ENCODE data around the gene WDR48.
A peak's percentile ranks its signal among the peaks of the same experiment; 100 is the strongest.

WDR48 gene

DNA sequence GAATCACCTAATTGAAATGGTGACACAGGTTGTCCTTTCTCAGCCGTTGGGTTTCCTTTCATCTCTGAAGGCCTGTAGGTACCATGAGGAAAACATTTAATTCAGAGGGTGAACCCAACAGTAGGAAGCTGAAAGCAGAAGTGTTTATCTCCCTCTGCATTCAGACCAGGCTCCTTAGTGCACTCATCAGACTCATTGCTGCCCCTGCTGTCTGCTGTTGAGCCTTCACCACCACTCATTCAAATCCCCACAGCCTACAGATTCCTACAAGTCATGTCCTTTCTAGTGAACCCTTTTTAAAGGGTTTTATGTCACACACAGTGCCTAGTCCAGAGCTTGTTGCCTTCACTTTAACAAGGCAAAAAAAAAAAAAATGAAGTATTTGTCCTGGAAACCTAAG, 13.4 kb downstream of the WDR48 start:
- no peak for DNase-seq

DNA sequence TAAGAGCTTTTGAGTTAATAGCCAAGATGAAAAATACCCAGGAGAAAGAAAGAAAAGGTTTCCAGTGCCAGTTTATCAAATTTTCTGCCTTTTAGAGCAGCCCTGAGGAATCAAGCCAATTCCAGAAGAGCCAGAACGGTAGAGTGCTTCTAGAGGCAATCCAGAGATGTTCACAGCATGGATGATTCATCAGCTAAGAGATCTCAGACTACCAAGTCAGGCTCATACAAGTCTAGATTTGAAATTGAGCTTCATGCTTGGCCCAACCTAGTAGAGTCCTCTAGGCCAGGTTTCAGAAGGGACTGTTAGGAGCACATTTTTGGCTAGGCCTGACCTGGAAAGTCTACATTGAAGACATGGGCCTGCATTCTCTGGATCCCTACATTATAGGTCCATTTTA, 15.5 kb downstream of the WDR48 start:
- no peak for DNase-seq

DNA sequence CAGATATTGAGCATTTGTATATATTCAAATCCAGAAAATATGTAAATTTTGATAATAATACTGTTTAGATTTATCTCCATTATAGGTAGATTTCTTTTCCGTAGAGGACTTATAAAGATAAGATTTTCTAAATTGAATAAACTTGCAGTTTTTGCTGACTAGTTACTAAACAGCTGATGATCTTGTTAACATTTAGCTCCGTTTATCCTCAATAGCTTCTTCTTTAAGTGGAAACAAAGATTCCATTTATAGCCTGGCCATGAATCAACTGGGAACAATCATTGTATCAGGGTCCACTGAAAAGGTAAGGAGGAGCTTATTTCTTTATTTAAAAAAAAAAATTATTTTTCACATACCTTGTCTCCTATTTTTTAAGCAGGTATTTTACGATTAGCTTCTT, 16.7 kb downstream of the WDR48 start:
- no peak for DNase-seq

DNA sequence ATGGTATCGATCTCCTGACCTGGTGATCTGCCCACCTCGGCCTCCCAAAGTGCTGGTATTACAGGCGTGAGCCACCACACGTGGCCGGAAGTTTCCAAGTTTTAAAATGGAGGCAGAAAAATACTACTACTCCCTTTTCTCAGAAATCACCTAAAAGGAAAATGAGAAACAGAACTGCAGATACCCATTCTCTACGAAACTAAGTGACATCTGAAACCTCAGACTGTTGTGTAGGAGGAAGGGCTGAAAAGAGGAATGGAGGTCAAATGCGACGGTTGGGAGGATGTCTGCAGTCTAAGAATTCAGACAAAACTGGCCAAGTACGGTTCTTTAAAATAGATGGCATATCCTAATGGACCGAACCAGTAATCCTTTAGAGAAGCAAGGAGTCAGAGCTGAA, 24.1 kb downstream of the WDR48 start:
- DNase-seq = no peak

DNA sequence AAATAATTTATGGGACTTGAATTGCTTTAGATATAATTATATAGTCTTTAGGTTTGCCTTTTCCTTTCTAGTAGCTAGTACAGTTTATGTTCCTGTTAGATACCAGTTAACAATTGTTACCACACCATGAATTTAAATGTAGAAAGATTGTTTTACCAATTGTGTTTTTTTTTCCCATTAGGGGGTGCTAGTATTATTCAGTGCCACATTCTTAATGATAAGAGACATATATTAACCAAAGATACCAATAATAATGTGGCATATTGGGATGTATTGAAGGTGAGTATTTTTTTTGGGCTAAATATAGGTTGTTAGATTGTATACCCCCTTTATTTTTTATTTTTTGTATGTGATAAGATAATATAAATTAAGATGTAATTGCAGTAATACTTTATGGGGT, 27.7 kb downstream of the WDR48 start:
- DNase-seq = no peak

DNA sequence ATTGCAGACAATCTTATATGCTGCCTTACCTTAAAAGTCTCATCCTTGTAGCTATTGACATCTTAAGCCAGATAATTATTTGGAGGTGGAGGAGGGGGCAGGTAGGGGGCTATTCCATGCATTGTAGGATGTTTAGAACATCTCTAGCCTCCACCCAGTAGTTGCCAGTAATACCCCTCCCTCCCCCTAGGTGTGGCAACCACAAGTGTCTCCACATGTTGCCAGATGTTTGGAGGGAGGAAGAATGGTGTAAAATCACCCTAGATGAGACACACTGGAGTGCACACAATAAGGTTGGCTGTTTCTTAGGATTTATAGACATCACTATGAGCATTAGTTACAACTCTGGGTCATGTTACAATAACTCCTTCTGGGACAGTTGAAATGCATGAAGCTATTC, 28.2 kb downstream of the WDR48 start:
- DNase-seq = no peak

DNA sequence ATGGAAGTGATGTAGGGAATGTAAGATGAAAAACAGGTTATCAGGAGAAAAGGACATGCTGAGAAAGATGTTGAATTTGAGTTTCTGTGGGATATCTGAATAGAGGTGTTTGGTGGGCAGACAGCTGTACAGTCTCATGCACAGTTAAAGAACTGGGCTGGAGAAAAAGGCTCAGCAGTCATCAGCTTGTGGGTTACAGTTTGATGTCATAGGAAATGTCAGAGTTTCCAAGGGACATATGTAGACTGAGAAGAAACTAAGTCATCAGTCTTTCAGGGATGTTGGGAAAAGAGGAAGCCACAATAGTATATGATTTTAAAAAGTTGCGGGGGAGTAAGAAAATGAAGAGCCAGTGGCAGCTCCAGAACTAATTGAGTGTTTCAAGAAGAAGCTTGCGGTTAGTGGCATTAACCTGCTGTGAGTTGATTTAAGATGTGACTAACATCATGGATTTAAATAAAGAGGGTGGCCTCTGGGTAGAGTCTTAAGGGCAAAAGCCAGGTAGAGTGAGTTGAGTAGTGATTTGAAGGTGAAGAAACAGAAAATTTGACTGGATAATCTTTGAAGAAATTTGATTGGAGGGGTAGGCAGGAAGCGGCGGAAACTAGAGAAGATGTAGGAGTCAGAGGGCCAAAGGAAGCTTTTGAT, 31.0 kb downstream of the WDR48 start:
- no peak for DNase-seq

DNA sequence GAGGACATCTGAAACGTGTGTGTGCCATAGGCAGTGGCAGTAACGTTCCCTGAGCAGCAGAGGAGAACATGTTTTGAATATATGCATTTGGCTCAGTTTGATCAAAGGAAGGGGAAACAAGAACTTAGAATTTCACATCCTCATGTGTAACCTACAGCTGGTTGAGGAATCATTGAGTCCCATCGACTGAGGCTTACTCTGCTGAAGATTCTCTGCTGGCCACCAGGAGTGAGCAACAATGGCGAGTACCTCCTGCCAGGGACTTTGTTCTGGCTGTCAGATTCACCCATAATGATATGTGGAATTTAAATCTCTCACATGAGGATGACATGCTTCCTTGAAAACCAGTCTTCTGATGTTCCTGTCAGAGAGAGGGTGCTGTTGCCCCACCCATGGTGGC, 34.3 kb downstream of the WDR48 start:
- no peak for DNase-seq

DNA sequence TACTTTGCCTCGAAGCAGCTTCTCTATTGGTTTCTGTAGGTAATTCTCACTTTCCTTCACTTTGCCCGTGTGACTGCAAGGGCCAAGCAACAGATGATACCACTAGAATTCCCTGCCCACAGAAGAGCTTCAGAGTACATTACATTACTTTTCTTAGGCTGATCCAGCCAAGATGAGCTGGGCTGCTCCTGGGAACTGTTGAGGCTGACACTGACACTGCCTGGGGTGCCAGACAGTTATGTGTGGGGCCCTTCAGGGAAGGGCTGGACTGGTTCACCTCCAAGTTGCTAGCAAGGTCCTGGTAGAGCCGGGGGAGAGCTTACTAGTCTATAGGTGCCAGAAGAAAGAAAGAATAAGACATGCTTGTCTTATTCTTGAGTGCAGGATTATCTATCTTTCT, 36.6 kb downstream of the WDR48 start:
- no peak for DNase-seq

DNA sequence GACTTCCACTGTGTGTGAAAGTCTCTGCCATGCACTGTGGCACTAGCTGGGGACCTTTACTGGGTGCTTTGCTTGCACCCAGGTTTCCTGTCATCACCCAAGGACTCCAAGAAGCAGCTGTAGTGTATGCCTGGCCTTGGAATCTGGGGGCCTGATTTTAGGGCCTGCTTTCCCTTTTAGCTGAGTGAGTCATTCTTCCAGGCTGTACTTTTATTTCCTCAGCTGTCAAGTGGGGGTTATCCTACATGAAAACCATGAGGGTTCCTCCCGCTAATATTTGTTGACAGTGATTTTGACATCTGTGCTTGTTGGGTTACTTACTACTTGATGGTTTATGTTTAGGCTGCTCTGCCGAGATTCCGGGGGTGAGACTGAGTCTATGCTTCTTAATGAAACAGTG, 37.1 kb downstream of the WDR48 start:
- no peak for DNase-seq

DNA sequence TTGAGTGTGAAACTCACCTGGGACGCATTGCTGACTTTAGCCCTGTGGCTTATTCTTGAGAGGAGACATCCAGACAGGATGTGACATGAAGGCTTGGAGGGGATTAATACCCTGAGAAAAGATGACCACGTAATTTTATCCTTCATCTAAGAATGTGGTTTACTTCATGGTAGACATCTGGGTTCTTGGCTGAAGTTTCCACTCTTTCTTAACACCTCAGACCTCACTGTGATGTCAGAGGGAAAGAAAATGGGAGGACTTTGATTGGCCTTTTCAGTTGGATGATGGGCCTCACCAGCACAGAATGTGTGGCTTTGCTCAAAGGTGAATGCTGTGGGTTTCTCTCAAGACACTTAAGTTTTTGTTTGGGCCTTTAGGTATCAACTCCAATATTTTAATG, 39.1 kb downstream of the WDR48 start:
- DNase-seq = no peak

DNA sequence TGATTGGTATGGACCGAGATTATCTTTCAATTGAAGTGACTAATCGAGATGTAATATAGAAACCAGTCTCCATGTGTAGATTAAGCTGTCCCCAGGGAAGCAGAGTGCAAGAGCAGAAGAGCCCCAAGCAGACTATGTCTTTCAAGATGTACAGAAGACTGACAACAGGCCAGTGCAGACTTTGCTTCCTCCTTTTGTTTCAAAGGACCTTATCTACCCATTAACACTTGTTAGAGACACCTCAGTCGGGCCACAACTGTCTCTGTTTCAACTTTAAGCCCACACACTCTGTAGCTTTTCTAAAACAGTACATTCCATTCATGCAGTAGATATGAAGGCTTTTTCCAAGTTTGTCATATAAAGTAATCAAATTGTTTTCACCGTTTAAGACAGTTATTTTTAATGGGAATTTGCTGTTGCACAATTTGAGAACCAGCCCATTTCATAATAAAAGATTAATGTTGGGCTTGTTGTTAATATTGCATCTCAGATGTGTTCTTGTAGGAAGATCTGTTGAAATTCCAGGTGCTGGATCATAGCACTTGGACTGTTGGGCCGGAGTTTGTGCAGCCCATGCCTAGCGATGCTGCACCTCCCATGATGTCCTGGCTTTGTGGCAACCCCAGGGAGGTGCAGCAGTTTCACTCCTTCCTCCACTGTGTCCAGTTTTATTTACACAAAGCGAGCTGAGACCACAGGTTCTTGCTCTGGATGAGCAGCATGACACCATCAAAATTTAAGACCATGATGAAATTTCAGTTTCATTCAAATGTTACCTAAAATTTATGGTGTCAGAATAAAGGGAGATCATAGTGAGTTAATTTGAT, 43.2 kb downstream of the WDR48 start:
- DNase-seq = no peak

DNA sequence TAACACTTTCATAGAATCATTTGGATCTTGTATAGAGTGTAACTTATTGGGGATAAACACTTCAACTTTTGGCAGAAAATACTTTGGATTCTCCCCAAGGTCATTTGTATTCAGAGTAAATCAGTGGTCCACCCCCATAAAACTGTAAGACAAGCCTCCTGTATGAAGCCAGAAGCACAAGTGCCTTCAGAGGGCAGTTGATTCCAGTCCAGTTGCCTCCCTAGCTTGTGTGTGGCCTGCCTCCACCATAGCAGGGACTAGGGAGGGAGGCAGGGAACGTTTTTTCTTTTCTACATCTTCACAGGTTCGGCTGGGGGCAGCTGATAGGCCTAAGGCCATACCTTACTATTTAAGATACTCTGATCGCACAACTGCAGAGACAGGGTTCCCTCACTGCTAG, 44.0 kb downstream of the WDR48 start:
- DNase-seq = no peak

DNA sequence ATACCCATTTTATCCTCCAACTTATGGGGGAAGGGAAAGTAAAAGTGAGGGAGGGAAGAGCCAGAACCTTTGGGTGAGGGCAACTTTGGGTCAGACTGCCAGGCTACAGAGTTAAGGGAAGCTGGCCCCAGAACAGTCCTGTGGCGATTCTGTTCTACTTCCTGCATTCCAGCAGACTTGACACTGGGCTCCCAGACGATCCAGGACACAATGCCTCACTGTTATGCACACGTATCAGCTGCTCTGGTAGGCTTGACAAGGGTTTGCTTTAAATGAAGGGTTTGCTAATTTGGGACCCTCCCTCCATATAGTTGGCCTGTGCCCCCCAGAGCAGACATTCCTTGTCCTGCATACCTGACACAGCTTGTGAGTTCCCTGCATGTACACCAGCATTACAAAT, 45.0 kb downstream of the WDR48 start:
- DNase-seq = no peak

DNA sequence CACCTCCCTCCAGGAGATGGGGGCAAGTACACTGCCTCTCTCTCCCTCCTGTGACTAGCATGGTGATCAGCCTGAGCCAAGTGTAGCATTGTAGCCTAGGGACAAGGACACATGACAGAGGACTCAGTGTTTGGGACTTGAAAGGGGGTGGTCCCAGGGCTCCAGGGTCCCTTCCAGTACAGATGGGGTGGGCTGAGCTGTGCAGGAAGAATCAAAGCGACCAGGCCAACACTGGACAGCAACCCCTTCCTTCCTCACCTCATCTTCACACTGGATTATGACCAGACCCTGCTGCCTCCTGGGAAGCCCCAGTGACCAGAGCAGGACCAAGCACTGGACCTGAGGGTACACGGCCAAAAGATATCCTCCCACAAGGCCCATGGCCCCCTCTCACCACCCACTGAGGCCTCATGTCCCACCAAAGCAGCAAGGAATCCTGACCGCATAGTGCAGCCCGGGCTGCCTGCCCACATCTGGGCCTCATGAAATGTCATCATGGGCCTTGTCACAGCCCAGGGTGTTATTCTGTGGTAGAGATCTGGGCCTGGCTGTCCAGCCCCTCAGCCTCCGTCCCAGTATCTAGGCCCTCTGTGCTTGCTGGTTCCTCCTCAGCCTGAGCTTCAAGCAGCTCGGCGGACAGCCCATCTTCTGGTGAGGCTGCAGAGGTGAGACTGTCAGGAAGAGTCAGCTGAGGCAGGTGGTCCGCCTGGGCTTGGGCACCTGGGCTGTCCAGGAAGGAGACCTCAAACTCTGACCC, 46.1 kb downstream of the WDR48 start:
- no peak for DNase-seq

DNA sequence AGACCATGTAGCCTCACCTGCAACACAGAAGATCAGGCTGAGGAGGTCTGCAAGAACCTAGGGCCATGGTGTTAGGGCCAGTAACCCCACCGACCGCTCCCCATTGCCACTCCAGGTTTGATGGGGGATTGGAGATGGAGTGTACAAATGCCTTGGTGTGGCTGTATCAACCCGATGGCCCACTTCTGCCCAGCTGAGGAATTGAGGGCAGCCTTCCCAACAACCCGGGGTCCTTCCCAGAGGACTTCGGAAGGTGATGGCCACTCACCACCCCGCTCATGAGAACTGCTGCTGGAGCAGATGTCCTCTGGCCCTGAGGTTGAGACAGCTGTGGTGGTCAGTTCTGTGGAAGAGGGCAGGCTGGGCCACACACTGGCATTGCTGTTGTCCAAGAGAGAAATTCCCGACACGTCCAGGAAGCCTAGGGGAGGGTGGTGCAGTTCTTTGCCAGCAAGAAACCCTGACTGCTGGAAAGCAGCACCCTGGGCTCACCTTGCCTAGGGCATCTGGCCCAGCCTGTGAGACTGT, 46.7 kb downstream of the WDR48 start:
- DNase-seq = no peak

DNA sequence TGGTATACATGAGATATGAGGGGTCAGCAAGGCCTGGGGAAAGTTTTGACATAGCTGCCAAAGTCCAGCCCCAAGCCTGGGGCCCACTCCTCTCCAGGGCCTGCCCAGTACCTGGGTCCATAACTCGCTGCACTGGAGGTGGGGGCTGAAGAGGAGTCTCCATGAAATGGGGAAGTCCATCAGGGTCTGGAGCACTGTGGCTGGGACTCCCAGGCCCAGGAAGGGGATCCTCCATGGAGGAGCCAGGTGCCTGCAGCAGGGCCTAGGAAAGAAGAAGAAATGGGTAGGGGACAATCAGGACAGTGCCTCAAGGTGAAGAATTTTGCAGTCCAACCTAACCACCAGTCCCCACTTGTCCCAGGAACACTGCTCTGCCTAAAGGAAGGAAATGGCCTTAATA, 47.4 kb downstream of the WDR48 start:
- DNase-seq = no peak

DNA sequence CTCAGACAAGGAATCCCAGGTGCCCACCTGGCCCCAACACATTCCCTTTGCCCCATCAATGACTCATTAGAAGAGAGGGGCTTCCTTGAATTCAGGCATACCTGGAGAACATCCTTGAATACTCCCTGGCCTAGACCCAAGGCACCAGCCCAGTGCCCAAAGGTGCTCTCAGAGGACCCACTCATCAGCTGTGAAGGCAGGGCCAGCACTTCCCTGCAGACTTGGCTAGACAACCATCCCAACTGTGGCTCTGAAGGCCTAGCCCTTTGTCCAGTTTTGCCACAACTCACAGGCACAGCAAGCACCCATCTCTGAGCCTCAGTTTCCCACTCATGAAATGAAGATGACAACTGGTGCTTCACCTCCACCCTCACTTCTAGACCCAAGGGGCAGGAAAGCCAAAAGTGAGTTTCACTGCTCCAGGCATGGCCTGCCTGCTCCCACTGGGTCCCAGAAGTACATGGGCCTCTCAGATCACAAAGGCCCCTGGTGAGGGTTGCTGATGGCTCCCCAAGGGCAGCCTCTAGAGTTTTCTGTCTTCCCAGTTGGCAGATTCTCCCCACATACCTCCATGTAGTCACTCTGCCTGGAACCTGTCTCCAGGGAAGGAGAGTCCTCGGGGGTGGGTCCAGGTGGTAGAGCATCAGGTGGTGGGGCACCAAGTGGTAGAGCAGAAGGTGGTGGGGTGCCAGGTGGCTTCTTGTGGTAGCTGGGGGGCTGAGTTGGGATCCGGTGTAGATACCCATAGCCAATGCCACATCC, 48.1 kb downstream of the WDR48 start:
- DNase-seq = no peak

DNA sequence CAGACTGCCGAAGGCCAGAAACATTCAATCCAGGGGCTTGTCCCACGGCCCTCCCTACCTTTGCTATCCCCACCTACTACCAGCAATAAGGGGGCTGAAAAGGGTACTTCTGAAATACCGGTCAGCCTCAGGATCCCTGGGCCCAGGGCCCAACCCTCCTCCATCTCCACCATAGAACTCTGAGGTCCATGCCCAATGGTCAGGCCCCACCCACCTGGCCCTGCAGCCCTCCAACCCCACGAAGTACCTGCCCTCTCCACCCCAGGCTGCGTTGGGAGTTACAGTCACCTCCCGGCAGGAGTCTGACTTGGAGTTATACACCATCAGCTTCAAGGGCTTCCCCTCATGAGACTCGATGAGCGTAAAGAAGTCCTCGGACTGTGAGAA, 48.7 kb downstream of the WDR48 start:
- DNase-seq = no peak

DNA sequence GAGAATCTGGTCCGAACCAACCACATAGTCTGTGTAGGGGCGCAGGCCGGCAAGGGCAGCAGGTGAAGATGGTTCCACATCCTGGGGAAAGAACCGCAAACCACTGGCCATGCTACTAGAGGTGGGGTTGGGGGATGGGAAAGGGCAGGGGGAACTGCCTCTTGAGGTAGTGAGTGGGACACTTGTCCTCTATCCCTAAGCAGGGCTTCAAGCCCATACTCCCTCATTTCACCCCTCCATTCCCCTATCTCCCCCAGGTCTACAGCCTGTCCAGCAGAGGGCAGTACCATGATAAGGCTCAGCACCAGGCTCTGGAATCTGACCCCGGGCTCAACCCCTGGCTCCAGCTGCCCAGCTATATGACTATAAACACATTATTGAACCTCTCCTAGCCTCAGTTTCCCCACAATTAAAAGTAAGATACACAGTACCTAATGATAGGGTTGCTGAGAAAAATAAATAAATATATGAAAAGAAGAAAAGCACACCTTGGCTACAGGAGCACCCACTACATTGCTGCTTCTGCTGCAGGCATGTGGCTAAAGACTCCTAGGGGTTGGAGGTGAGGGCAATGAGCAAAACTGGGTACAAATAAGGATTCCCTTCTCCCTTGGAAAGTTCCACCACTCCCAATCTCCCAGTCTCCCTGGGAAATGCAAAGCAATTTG, 49.3 kb downstream of the WDR48 start:
- peak; percentile 79 for DNase-seq

DNA sequence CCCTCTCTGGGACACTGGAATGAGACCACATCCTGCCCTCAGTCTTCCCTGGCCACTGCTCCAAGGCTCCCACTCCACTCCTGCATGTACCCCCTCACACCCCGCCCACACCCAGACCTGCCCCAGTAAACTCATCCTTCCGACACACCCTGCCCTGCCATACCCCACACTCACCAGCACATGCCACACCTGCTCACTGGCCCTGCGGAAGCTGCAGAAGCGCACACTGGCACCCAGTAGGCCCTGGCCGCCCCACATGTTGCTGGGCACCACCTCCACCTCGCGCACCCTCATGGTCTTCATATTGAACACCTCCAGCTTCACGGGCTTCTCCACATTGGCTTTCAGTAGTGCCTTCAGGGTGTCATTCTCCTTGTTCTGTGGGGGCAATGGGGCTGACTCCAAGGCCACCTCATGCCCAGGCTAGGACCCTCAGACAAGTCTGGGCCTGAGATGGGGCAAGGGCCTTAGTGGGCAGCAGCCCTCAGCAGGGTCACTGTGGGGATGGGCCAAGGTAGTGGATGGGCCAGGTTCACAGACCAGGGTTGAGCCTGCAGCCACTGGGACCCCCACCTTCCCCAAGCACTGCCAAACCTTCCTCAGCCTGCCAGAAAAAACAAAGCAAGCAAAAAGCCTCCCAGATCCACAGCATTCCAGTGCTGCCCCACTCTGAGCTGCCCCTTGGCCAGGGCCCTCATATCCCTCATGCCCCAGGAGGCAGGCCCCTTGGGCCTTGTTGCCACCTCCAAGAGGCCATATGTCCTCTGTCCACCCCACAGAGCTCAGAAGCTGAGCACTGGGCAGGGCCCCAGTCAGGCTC, 50.9 kb downstream of the WDR48 start:
- DNase-seq = no peak

DNA sequence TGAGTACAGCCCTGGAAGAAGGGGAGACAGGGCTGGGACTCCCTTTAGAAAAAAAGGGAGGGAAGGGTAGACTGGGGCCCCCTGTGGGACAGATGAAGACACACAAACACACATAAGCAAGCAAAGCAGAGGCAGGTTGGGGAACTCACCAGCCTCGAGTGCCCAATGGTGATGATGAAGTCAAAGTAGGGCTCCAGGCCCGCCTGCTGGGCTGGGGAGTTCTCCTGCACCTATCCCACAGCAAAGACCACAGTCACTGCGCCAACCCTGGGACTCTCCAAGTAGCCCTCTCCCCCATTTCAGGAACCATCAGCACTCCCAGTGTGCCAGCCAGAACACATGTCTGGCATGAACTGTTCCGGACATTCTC, 51.5 kb downstream of the WDR48 start:
- DNase-seq = no peak

Data from activated effector memory CD4-positive, alpha-beta T cell treated with anti-CD3 and anti-CD28 coated beads, Interleukin-2, amount 50 U/mL, for 16 hours (primary cell).